IMR-90 (cell line): Measurements from ENCODE around the gene TEKT5. TPM values are rescaled to one million over a fixed set of nuclear protein-coding genes. Genes with fewer than 3 reads are reported as not detected.

Experiments used
- ATAC-seq: fragments of 200-7000 bp; cut with Tn5 transposase; 2 replicates; pipeline ENCODE4 v1.9.1; 2020; ENCODE audit warnings: low read depth, mild to moderate bottlenecking, moderate library complexity
- BruUV-seq: library from RNA; stranded (reverse); fragments of 400-500 nt; replicated peaks from 2 replicates; lab custom pipeline; 2021; lab: Mats Ljungman, UMichigan
- CTCF ChIA-PET: fragments of 300-600 bp; formaldehyde crosslinking; extraction: SDS; loops from one replicate; lab custom pipeline; 2021; ENCODE audit warnings: antibody characterized with exemption; lab: Yijun Ruan, JAX
- POLR2A ChIA-PET: fragments of 300-600 bp; sonication (Branson Sonifier 250); formaldehyde crosslinking; loops from one replicate; lab custom pipeline; 2022; ENCODE audit warnings: antibody characterized with exemption; ENCODE audit not compliant: unreplicated experiment; lab: Charles Lee
- DNase-seq: peaks from one replicate; pipeline ENCODE4 v3.0.0; 2013
- H2AFZ ChIP-seq: replicated peaks from 2 replicates; pipeline ENCODE3; 2013; ENCODE audit warnings: low read length, mild to moderate bottlenecking; ENCODE audit not compliant: poor library complexity
- H2AK5ac ChIP-seq: 2 replicates; pipeline ENCODE4 v1.6.1; 2013; ENCODE audit warnings: low read depth, low read length, inconsistent platforms
- H2AK9ac ChIP-seq: replicated peaks from 2 replicates; pipeline ENCODE3; 2013; ENCODE audit warnings: mild to moderate bottlenecking, low read depth, low read length, moderate library complexity; ENCODE audit not compliant: poor library complexity
- H2BK120ac ChIP-seq: 2 replicates; pipeline ENCODE4 v1.6.1; 2013; ENCODE audit warnings: low read depth, low read length, inconsistent platforms
- H2BK15ac ChIP-seq: 3 replicates; pipeline ENCODE4 v1.6.1; 2013; ENCODE audit warnings: low read depth, low read length, inconsistent platforms
- H2BK20ac ChIP-seq: 2 replicates; pipeline ENCODE4 v1.6.1; 2013; ENCODE audit warnings: low read depth, mild to moderate bottlenecking, inconsistent platforms, low read length, moderate library complexity
- H2BK5ac ChIP-seq: 2 replicates; pipeline ENCODE4 v1.6.1; 2013; ENCODE audit warnings: mild to moderate bottlenecking, low read depth, low read length, inconsistent platforms; ENCODE audit not compliant: poor library complexity, severe bottlenecking
- H3K14ac ChIP-seq: replicated peaks from 2 replicates; pipeline ENCODE4 v1.6.1; 2013; ENCODE audit warnings: low read depth, low read length, inconsistent platforms
- H3K18ac ChIP-seq: 2 replicates; pipeline ENCODE4 v1.6.1; 2013; ENCODE audit warnings: low read depth, low read length, control low read depth
- H3K23ac ChIP-seq: 2 replicates; pipeline ENCODE4 v1.6.1; 2013; ENCODE audit warnings: low read depth, low read length, inconsistent platforms
- H3K27ac ChIP-seq: 2 replicates; pipeline ENCODE4 v1.5.1; 2013; ENCODE audit warnings: mild to moderate bottlenecking, control low read depth, low read length; ENCODE audit not compliant: insufficient read depth
- H3K27me3 ChIP-seq: 2 replicates; pipeline ENCODE4 v1.6.1; 2013; ENCODE audit warnings: low read length; ENCODE audit not compliant: control insufficient read depth, insufficient read depth
- H3K36me3 ChIP-seq: 2 replicates; pipeline ENCODE4 v1.6.1; 2013; ENCODE audit warnings: low read length, mixed read lengths; ENCODE audit not compliant: control insufficient read depth, insufficient read depth
- H3K4ac ChIP-seq: 2 replicates; pipeline ENCODE4 v1.6.1; 2013; ENCODE audit warnings: low read depth, low read length, inconsistent platforms
- H3K4me1 ChIP-seq: 2 replicates; pipeline ENCODE4 v1.6.1; 2013; ENCODE audit warnings: low read length, mixed read lengths; ENCODE audit not compliant: control insufficient read depth, insufficient read depth
- H3K4me2 ChIP-seq: 2 replicates; pipeline ENCODE4 v1.6.1; 2013; ENCODE audit warnings: low read depth, mild to moderate bottlenecking, control low read depth, low read length, moderate library complexity
- H3K4me3 ChIP-seq: 2 replicates; pipeline ENCODE4 v1.5.1; 2013; ENCODE audit warnings: low read depth, mild to moderate bottlenecking, control low read depth, low read length, moderate library complexity; ENCODE audit not compliant: insufficient read depth
- H3K56ac ChIP-seq: 2 replicates; pipeline ENCODE4 v1.6.1; 2013; ENCODE audit warnings: low read length, inconsistent platforms; ENCODE audit not compliant: insufficient read depth; ENCODE audit errors: extremely low read depth
- H3K79me1 ChIP-seq, 2 experiments: 2 replicates each; pipeline ENCODE4 v1.6.1; 2013; ENCODE audit warnings: low read length in 2 of 2, inconsistent platforms in 1 of 2, low read depth in 1 of 2
- H3K9ac ChIP-seq: 2 replicates; pipeline ENCODE4 v1.6.1; 2013; ENCODE audit warnings: low read depth, low read length, control low read depth
- H3K9me1 ChIP-seq: 2 replicates; pipeline ENCODE4 v1.6.1; 2013; ENCODE audit warnings: low read length, inconsistent platforms; ENCODE audit not compliant: insufficient read depth
- H3K9me3 ChIP-seq: 2 replicates; pipeline ENCODE4 v1.6.1; 2013; ENCODE audit warnings: low read length; ENCODE audit not compliant: control insufficient read depth, insufficient read depth
- H4K20me1 ChIP-seq: 2 replicates; pipeline ENCODE4 v1.6.1; 2013; ENCODE audit warnings: low read length, inconsistent platforms; ENCODE audit not compliant: insufficient read depth
- H4K5ac ChIP-seq: 2 replicates; pipeline ENCODE4 v1.6.1; 2013; ENCODE audit warnings: mild to moderate bottlenecking, low read depth, low read length, control low read depth
- H4K8ac ChIP-seq, 2 experiments: 2 replicates each; pipeline ENCODE4 v1.6.1; 2013; ENCODE audit warnings: low read depth in 2 of 2, low read length in 2 of 2, control low read depth in 1 of 2, inconsistent platforms in 1 of 2
- H4K91ac ChIP-seq: 2 replicates; pipeline ENCODE4 v1.6.1; 2013; ENCODE audit warnings: low read depth, low read length, inconsistent platforms; ENCODE audit not compliant: insufficient read depth
- BHLHE40 ChIP-seq: fragments of 150-350 bp; IDR thresholded peaks from 2 replicates; pipeline ENCODE4 v1.6.1; 2016; ENCODE audit warnings: mild to moderate bottlenecking, low read depth, low read length
- CEBPB ChIP-seq: IDR thresholded peaks from 2 replicates; pipeline ENCODE4 v1.6.1; 2012; ENCODE audit warnings: low read depth, low read length, improper control_type of control experiment
- CHD1 ChIP-seq: IDR thresholded peaks from 2 replicates; pipeline ENCODE4 v1.6.1; 2012; ENCODE audit warnings: low read depth, low read length, improper control_type of control experiment
- CTCF ChIP-seq: conservative IDR thresholded peaks from 2 replicates; pipeline ENCODE4 v1.5.1; 2012; ENCODE audit warnings: mild to moderate bottlenecking, low read depth, low read length, improper control_type of control experiment
- FOS ChIP-seq: fragments of 150-350 bp; IDR thresholded peaks from 2 replicates; pipeline ENCODE4 v1.6.1; 2016; ENCODE audit warnings: low read depth, low read length
- MAFK ChIP-seq: IDR thresholded peaks from 2 replicates; pipeline ENCODE4 v1.6.1; 2012; ENCODE audit warnings: low read depth, low read length, improper control_type of control experiment
- MXI1 ChIP-seq: IDR thresholded peaks from 2 replicates; pipeline ENCODE4 v1.6.1; 2012; ENCODE audit warnings: low read depth, mild to moderate bottlenecking, low read length, moderate library complexity, borderline replicate concordance
- NFE2L2 ChIP-seq: fragments of 150-350 bp; IDR thresholded peaks from 2 replicates; pipeline ENCODE4 v1.6.1; 2016; ENCODE audit warnings: low read depth, mild to moderate bottlenecking, low read length
- POLR2A ChIP-seq: IDR thresholded peaks from 2 replicates; pipeline ENCODE4 v1.6.1; 2012; ENCODE audit warnings: mild to moderate bottlenecking, low read depth, low read length
- RAD21 ChIP-seq: IDR thresholded peaks from 2 replicates; pipeline ENCODE4 v1.6.1; 2012; ENCODE audit warnings: low read length, improper control_type of control experiment
- RCOR1 ChIP-seq: IDR thresholded peaks from 2 replicates; pipeline ENCODE4 v1.6.1; 2012; ENCODE audit warnings: mild to moderate bottlenecking, low read length, improper control_type of control experiment; ENCODE audit not compliant: insufficient replicate concordance
- SMC3 ChIP-seq: fragments of 150-350 bp; IDR thresholded peaks from 2 replicates; pipeline ENCODE4 v1.6.1; 2016; ENCODE audit warnings: low read depth, mild to moderate bottlenecking, antibody characterized with exemption, low read length, moderate library complexity
- USF2 ChIP-seq: fragments of 150-350 bp; IDR thresholded peaks from 2 replicates; pipeline ENCODE4 v1.6.1; 2017; ENCODE audit warnings: mild to moderate bottlenecking, antibody characterized with exemption, low read length, low read depth
- WGBS, 2 experiments: methylation state at CpG; one replicate each; pipeline versions ENCODE4 v1.1.5 to v1.1.7; 2013; ENCODE audit warnings: missing lambda C conversion rate in 2 of 2; ENCODE audit not compliant: insufficient read length in 1 of 2; ENCODE audit errors: extremely low coverage in 2 of 2; 5-methylcytosine and 5-hydroxymethylcytosine counted together
- dilution Hi-C: fragments of 300-500 bp; cut with HindIII; formaldehyde crosslinking; loops from one replicate; pipeline ENCODE4 v1.14.3; 2018; ENCODE audit warnings: low sequenced_read_pairs; ENCODE audit not compliant: unreplicated experiment
- in situ Hi-C: fragments of 300-500 bp; cut with MboI; formaldehyde crosslinking; loops from 3 replicates; pipeline ENCODE4 v1.14.3; 2019; ENCODE audit warnings: low sequenced_read_pairs, inconsistent platforms, mixed read lengths
- intact Hi-C: fragments of 100-400 bp; cut with micrococcal nuclease; formaldehyde crosslinking; loops from 2 replicates; pipeline ENCODE4 v1.10.0; 2022
- polyA plus RNA-seq, 3 experiments: library from polyadenylated mRNA; depleted of rRNA; stranded (reverse); fragments of >200 nt; gene quantifications; 2 replicates each; pipeline ENCODE4 v1.2.3, GENCODE V29; 2012; ENCODE audit warnings: low replicate concordance in 1 of 3
- total RNA-seq: library from RNA; depleted of rRNA; stranded (reverse); fragments of >200 nt; gene quantifications from 2 replicates; pipeline ENCODE4 v1.2.3, GENCODE V29; 2012

TEKT5 gene
- total and polyA plus RNA-seq, 2 of the 4 experiments (the other 2 are of a cell fraction): 0.17 TPM; not detected in 1

- Histone ChIP-seq H3K27me3 (no peaks in the 10 kb centered on the region), H2AK9ac (no peak overlapping the region), H2BK15ac (no peak overlapping the region), H3K9me3 (no peaks in the 10 kb centered on the region), H4K8ac (no peak overlapping the region), H3K9ac (no peak overlapping the region), H2BK5ac (no peak overlapping the region), H3K4me3 (no peak overlapping the region), H3K36me3 (no peaks in the 10 kb centered on the region), H3K18ac (no peak overlapping the region), H3K27ac (no peak overlapping the region), H2BK20ac (no peak overlapping the region), H2AFZ (no peak overlapping the region), H2BK120ac (no peak overlapping the region), H3K4me1 (no peaks in the 10 kb centered on the region), H3K14ac (no peak overlapping the region), H3K23ac (no peak overlapping the region), H3K4ac (no peak overlapping the region), H2AK5ac (no peak overlapping the region), H4K5ac (no peak overlapping the region), H3K4me2 (no peak overlapping the region), H3K9me1 (no peaks in the 10 kb centered on the region), H3K79me1 (no peaks in the 10 kb centered on the region), H4K91ac (no peak overlapping the region), H4K20me1 (no peaks in the 10 kb centered on the region), H3K56ac (no peak overlapping the region)
- no CpG with 5 or more reads among the region's 1 CpG for WGBS, 2 experiments
- TF ChIP-seq MAFK (no peak), BHLHE40 (no peak), POLR2A (no peak), RAD21 (no peak), SMC3 (no peak), CHD1 (no peak), NFE2L2 (no peak), USF2 (no peak), CEBPB (no peak), MXI1 (no peak), FOS (no peak), RCOR1 (no peak), CTCF (no peak)
- no peak for DNase-seq
- in situ Hi-C loops (no loop called here), intact Hi-C loops (no loop called here), dilution Hi-C loops (no loop called here)
- BruUV-seq: no TSS peak
- ATAC-seq: no peak
- ChIA-PET POLR2A (no interaction called here), CTCF (no interaction called here)
Observed at GRCh38 chr16:10699756-10700155, 5.0 kb upstream of the TEKT5 start.
